ENCODE data around the gene FAM3A.

Gene FAM3A

GRCh38 chrX:154517101-154517781 lies 1.2 kb upstream of the FAM3A start:
- ATAC-seq (ENCODE audit: insufficient read depth, low read depth) (no peak), DNase-seq (no peak)
- Histone ChIP-seq H3K9ac (ENCODE audit: low read depth, low read length) (no peak overlapping the region; the same call in 1 of the 2 replicates), H3K27ac (ENCODE audit: low read length) (no peak overlapping the region), H3K36me3 (ENCODE audit: insufficient read depth, low read length) (no peaks in the 10 kb centered on the region), H3K4me2 (ENCODE audit: insufficient read depth, low read length) (peak overlapping the region; percentile 89), H3K27me3 (ENCODE audit: insufficient read depth, low read length, poor library complexity) (no peaks in the 10 kb centered on the region), H3K79me2 (ENCODE audit: insufficient read depth, low read length) (peaks cover 11% of the 10 kb centered on the region), H3K4me1 (ENCODE audit: insufficient read depth, low read length) (peaks cover 19% of the 10 kb centered on the region), H3K4me3 (ENCODE audit: low read depth in 1 of 2, low read length in 2 of 2) (peak overlapping the region in 1 of 2 experiments; percentile 69; a peak in 1 of 4 replicates), H4K20me1 (ENCODE audit: insufficient read depth, low read length) (no peaks in the 10 kb centered on the region), H3K9me3 (ENCODE audit: insufficient read depth, low read length, severe bottlenecking) (no peaks in the 10 kb centered on the region), H2AFZ (ENCODE audit: low read depth, low read length) (no peak overlapping the region)
- TF ChIP-seq CTCF (IDR thresholded peaks at IDR 0.05; ENCODE audit: borderline replicate concordance, extremely low read depth, low read length, poor library complexity, severe bottlenecking) = no peak
- TF ChIP-seq EZH2 (IDR thresholded peaks at IDR 0.05; ENCODE audit: borderline replicate concordance, low read depth, low read length, severe bottlenecking) = no peak

DNA sequence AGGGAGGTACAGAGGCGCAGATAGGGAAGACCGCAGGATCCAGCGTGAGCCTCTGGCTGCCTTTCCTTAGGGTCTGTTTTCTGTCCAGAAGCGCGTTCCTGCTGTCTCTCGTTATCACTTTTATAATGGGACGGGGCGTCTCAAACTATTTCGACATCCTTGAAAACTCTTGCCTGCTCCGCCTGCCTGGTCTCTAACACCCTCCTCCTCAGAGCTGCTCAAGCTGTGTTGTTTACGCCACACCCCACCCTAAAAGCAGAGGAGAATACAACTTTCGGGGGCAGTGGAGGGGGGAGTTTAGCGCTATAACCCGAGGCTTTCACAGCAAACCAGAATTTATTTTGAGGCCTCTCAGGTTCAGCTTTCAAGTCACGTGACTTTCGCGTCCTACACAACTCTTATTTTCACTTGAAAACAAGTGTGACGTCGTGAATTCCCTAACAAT lies 646 bp upstream of the FAM3A start:
- H3K4me3 ChIP-seq (ENCODE audit: low read depth in 1 of 2, low read length in 2 of 2) = peak overlapping the region; percentile 26 to 69; a peak in 3 of 4 replicates
- DNase-seq (no peak), ATAC-seq (ENCODE audit: insufficient read depth, low read depth) (peak; percentile 2; the same call in 1 of the 3 replicates)
- peak overlapping the region; percentile 94 for H2AFZ ChIP-seq (ENCODE audit: low read depth, low read length)
- H3K79me2 ChIP-seq (ENCODE audit: insufficient read depth, low read length) = peaks cover 11% of the 10 kb centered on the region
- no peaks in the 10 kb centered on the region for H4K20me1 ChIP-seq (ENCODE audit: insufficient read depth, low read length)
- TF ChIP-seq EZH2 (IDR thresholded peaks at IDR 0.05; ENCODE audit: borderline replicate concordance, low read depth, low read length, severe bottlenecking) (no peak), CTCF (IDR thresholded peaks at IDR 0.05; ENCODE audit: borderline replicate concordance, extremely low read depth, low read length, poor library complexity, severe bottlenecking) (no peak)
- peaks cover 22% of the 10 kb centered on the region for H3K4me1 ChIP-seq (ENCODE audit: insufficient read depth, low read length)
- no peaks in the 10 kb centered on the region for H3K9me3 ChIP-seq (ENCODE audit: insufficient read depth, low read length, severe bottlenecking)
- peak overlapping the region; percentile 89 for H3K27ac ChIP-seq (ENCODE audit: low read length)
- H3K9ac ChIP-seq (ENCODE audit: low read depth, low read length) = peak overlapping the region; percentile 68
- no peaks in the 10 kb centered on the region for H3K36me3 ChIP-seq (ENCODE audit: insufficient read depth, low read length)
- H3K4me2 ChIP-seq (ENCODE audit: insufficient read depth, low read length) = peak overlapping the region; percentile 89
- no peaks in the 10 kb centered on the region for H3K27me3 ChIP-seq (ENCODE audit: insufficient read depth, low read length, poor library complexity)

DNA sequence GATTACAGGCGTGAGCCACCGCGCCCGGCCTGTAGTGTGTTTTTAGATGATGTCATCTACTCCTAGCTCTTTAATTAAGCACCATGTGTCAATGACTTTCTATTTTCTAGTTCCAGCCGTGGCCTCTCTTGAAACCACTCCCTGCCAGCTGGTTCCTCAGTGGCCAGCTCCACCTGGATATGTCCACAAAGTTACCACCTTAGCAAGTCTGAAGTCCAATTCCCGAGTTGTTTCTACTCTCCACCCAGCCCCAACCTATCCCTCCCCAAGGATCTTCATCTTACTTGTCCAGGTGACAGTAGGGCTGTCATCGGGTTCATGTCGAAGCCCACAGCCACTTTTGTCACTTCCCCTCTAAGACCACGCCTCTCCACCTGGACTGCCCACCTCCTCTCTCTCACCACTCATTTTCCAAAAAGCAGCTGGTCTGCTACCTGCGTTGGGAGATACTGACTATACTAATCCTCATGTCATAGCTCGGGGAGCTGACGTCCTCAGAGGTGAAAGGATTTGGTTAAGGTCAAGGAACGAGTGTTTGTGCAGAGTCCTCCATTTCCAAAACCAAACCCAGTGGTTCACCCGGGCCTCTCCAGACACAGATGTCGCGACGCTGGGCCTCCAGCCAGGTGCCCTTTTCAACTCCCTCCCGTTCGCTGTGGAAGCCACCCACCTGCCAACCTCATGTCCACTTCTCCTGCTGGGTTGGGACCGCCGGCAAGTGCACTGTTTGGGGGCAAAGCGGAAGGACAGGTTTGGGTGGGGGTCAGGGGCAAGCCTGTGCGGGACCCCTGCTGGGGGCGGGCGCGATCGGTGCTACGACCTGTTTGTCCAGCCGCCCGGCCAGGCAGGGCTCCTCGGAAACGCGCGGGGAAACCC lies 704 bp downstream of the FAM3A start:
- peaks cover 11% of the 10 kb centered on the region for H3K79me2 ChIP-seq (ENCODE audit: insufficient read depth, low read length)
- H3K9me3 ChIP-seq (ENCODE audit: insufficient read depth, low read length, severe bottlenecking) = no peaks in the 10 kb centered on the region
- TF ChIP-seq CTCF (IDR thresholded peaks at IDR 0.05; ENCODE audit: borderline replicate concordance, extremely low read depth, low read length, poor library complexity, severe bottlenecking) = no peak
- no peak for TF ChIP-seq EZH2 (IDR thresholded peaks at IDR 0.05; ENCODE audit: borderline replicate concordance, low read depth, low read length, severe bottlenecking)
- DNase-seq (no peak), ATAC-seq (ENCODE audit: insufficient read depth, low read depth) (peak; percentile 1; the same call in 1 of the 3 replicates)
- H3K27me3 ChIP-seq (ENCODE audit: insufficient read depth, low read length, poor library complexity) = no peaks in the 10 kb centered on the region
- peak overlapping the region; percentile 81 for H3K9ac ChIP-seq (ENCODE audit: low read depth, low read length)
- H3K27ac ChIP-seq (ENCODE audit: low read length) = peak overlapping the region; percentile 74
- peak overlapping the region; percentile 52 to 84; a peak in 3 of 4 replicates for H3K4me3 ChIP-seq (ENCODE audit: low read depth in 1 of 2, low read length in 2 of 2)
- peak overlapping the region; percentile 85 for H3K4me2 ChIP-seq (ENCODE audit: insufficient read depth, low read length)
- no peaks in the 10 kb centered on the region for H3K36me3 ChIP-seq (ENCODE audit: insufficient read depth, low read length)
- H4K20me1 ChIP-seq (ENCODE audit: insufficient read depth, low read length) = no peaks in the 10 kb centered on the region
- H2AFZ ChIP-seq (ENCODE audit: low read depth, low read length) = peak overlapping the region; percentile 67
- H3K4me1 ChIP-seq (ENCODE audit: insufficient read depth, low read length) = peaks cover 23% of the 10 kb centered on the region

Data from DND-41 (cell line).